HL-60 (cell line): ENCODE results near the gene LMO4.

Experiments
- DNase-seq, 2 experiments: peaks; one replicate each; pipeline ENCODE4 v3.0.0-alpha.2; 2010 to 2020; ENCODE audit warnings: low read depth in 1 of 2, low spot score in 1 of 2
- H3K27ac ChIP-seq: fragments of 250-450 bp; sonication (Bioruptor Pico); replicated peaks from 2 replicates; pipeline ENCODE4 v1.5.1; 2020; ENCODE audit warnings: mild to moderate bottlenecking, moderate library complexity
- H3K27me3 ChIP-seq: fragments of 250-450 bp; sonication (Bioruptor Pico); 2 replicates; pipeline ENCODE4 v1.5.1; 2021; ENCODE audit warnings: mild to moderate bottlenecking, moderate library complexity; ENCODE audit not compliant: insufficient read depth, poor library complexity, severe bottlenecking
- H3K4me3 ChIP-seq: replicated peaks from 2 replicates; pipeline ENCODE4 v1.5.1; 2011; ENCODE audit warnings: mild to moderate bottlenecking, control low read depth, low read length; ENCODE audit not compliant: insufficient read depth
- GABPA ChIP-seq: IDR thresholded peaks from 2 replicates; pipeline ENCODE4 v1.6.1; 2012; ENCODE audit warnings: low read depth
- POLR2AphosphoS5 ChIP-seq: IDR thresholded peaks from 2 replicates; pipeline ENCODE4 v1.6.1; 2012; ENCODE audit warnings: low read depth
- SPI1 ChIP-seq: IDR thresholded peaks from 2 replicates; pipeline ENCODE4 v1.6.1; 2012; ENCODE audit warnings: low read depth, mild to moderate bottlenecking, borderline replicate concordance
- TF ChIP-seq, protein P1 (sequence below): IDR thresholded peaks from one replicate; pipeline ENCODE4 v1.5.1; 2011; ENCODE audit warnings: low read length, control low read depth, inconsistent platforms; ENCODE audit not compliant: insufficient read depth
- TF ChIP-seq, protein P2 (sequence below): IDR thresholded peaks from 2 replicates; pipeline ENCODE4 v1.6.1; 2012; ENCODE audit warnings: low read depth; ENCODE audit not compliant: insufficient replicate concordance

LMO4 gene

DNA sequence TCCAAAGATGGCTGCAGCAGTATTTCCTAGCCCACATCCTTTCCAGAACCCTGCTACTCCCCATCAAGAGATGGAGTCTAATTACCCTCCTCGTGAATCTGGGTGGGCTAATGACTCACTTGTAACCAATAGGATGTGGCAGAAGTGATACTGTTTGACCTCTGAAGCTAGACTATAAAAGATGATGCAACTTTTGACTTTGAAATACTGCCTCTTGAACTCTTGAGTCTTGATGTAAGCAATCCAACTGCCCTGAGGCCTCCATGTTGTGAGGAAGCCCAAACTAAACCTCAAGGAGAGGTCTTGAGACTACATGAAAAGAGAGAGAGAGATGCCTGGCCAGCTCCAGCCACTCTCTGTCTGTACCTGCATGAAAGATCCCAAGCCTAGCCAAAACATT lies 29.5 kb downstream of the LMO4 start:
- no peak for DNase-seq
- Histone ChIP-seq H3K4me3 (no peak overlapping the region), H3K27me3 (no peaks in the 10 kb centered on the region), H3K27ac (no peak overlapping the region)
- TF ChIP-seq, protein P1, sequence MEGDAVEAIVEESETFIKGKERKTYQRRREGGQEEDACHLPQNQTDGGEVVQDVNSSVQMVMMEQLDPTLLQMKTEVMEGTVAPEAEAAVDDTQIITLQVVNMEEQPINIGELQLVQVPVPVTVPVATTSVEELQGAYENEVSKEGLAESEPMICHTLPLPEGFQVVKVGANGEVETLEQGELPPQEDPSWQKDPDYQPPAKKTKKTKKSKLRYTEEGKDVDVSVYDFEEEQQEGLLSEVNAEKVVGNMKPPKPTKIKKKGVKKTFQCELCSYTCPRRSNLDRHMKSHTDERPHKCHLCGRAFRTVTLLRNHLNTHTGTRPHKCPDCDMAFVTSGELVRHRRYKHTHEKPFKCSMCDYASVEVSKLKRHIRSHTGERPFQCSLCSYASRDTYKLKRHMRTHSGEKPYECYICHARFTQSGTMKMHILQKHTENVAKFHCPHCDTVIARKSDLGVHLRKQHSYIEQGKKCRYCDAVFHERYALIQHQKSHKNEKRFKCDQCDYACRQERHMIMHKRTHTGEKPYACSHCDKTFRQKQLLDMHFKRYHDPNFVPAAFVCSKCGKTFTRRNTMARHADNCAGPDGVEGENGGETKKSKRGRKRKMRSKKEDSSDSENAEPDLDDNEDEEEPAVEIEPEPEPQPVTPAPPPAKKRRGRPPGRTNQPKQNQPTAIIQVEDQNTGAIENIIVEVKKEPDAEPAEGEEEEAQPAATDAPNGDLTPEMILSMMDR: no peak
- TF ChIP-seq POLR2AphosphoS5 (no peak), GABPA (no peak), SPI1 (no peak)
- TF ChIP-seq, protein P2, sequence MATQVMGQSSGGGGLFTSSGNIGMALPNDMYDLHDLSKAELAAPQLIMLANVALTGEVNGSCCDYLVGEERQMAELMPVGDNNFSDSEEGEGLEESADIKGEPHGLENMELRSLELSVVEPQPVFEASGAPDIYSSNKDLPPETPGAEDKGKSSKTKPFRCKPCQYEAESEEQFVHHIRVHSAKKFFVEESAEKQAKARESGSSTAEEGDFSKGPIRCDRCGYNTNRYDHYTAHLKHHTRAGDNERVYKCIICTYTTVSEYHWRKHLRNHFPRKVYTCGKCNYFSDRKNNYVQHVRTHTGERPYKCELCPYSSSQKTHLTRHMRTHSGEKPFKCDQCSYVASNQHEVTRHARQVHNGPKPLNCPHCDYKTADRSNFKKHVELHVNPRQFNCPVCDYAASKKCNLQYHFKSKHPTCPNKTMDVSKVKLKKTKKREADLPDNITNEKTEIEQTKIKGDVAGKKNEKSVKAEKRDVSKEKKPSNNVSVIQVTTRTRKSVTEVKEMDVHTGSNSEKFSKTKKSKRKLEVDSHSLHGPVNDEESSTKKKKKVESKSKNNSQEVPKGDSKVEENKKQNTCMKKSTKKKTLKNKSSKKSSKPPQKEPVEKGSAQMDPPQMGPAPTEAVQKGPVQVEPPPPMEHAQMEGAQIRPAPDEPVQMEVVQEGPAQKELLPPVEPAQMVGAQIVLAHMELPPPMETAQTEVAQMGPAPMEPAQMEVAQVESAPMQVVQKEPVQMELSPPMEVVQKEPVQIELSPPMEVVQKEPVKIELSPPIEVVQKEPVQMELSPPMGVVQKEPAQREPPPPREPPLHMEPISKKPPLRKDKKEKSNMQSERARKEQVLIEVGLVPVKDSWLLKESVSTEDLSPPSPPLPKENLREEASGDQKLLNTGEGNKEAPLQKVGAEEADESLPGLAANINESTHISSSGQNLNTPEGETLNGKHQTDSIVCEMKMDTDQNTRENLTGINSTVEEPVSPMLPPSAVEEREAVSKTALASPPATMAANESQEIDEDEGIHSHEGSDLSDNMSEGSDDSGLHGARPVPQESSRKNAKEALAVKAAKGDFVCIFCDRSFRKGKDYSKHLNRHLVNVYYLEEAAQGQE: no peak

DNA sequence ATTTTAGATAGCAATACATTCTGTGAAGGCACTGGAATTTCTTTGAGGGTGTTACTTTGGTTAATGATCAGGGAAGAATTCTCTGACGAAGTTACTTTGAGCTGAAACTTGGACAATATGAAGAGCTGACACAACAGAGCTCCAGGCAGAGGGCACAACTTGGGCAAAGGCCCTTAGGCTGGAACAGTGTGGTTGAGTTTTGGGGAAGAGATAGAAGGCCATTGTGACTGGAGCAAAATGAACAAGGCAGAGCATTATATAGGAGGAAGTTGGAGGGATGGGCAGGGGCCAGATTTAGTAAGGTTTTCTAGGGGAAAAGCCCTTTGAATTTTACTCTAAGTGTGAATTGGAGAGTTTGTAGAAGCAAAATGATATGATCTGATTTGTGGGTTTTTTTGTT lies 30.9 kb downstream of the LMO4 start:
- no peak overlapping the region for H3K4me3 ChIP-seq
- H3K27me3 ChIP-seq: no peaks in the 10 kb centered on the region
- DNase-seq: no peak
- TF ChIP-seq GABPA (no peak), SPI1 (no peak), POLR2AphosphoS5 (no peak)
- TF ChIP-seq, protein P2: no peak
- TF ChIP-seq, protein P1: no peak
- no peak overlapping the region for H3K27ac ChIP-seq

DNA sequence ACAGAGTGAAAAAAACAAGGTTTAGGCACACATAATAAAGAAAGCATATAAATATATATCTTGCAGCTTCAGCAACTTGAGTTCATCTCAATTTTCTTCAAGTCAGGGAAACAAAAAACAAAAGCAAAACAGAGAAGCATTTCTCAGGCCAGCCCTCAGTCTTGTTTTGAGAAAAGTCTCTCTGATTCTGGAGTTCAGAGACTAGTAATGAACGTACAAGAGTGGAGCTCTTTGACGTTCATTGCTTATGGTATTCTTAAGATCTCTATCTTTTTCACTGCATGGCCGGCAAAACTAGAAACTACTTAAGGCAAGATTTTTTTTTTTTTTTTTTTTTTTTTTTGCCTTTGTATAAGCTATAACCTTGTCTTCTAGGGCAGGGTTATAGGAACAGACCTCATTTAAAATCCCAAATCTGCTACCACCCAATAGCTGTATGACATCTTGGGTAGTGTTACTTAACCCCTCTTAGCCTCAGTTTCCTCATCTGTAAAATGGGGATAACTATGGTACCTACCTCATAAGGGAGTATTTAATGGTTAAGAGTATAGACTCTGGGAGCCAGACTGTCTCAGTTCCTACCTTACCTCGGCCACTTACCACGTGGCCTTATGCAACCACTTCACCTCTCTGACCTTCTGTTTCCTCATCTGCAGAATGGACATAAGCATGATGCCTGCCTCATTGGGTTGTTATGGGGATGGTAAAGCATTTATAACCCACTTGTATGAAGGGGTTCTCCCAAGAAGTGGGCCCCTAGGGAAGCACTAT lies 33.6 kb downstream of the LMO4 start:
- no peak for DNase-seq
- no peak for TF ChIP-seq GABPA
- TF ChIP-seq, protein P1: no peak
- TF ChIP-seq, protein P2: no peak
- no peak for TF ChIP-seq POLR2AphosphoS5
- no peak for TF ChIP-seq SPI1
- no peak overlapping the region for H3K27ac ChIP-seq
- no peak overlapping the region for H3K4me3 ChIP-seq
- H3K27me3 ChIP-seq: no peaks in the 10 kb centered on the region
